ENCODE data around the gene SLCO3A1.

GRCh38 chr15:91929509-91929908 lies 76.0 kb downstream of the SLCO3A1 start:
- no peak for TF ChIP-seq CTCF (IDR thresholded peaks at IDR 0.05)
- TF ChIP-seq TEAD1 (CRISPR knock-in tag; IDR thresholded peaks at IDR 0.05) = no peak
- no peak for TF ChIP-seq STAT6 (CRISPR knock-in tag; conservative IDR thresholded peaks at IDR 0.05; ENCODE audit: low read depth)
- TF ChIP-seq ETV6 (CRISPR knock-in tag; IDR thresholded peaks at IDR 0.05) = no peak
- no peak for TF ChIP-seq ATF1 (CRISPR knock-in tag; IDR thresholded peaks at IDR 0.05)
- no peak for TF ChIP-seq NR2C2 (CRISPR knock-in tag; IDR thresholded peaks at IDR 0.05)
- no peak for TF ChIP-seq JUN (CRISPR knock-in tag; IDR thresholded peaks at IDR 0.05)
- no peak for TF ChIP-seq ZNF671 (CRISPR knock-in tag; IDR thresholded peaks at IDR 0.05)
- TF ChIP-seq ZNF263 (CRISPR knock-in tag; IDR thresholded peaks at IDR 0.05; ENCODE audit: low read depth) = no peak
- no peak for TF ChIP-seq ZNF138 (CRISPR knock-in tag; conservative IDR thresholded peaks at IDR 0.05)
- no peak for TF ChIP-seq NFYB (CRISPR knock-in tag; conservative IDR thresholded peaks at IDR 0.05; ENCODE audit: low read depth)
- TF ChIP-seq NR3C1 (CRISPR knock-in tag; conservative IDR thresholded peaks at IDR 0.05; ENCODE audit: low read depth) = no peak
- TF ChIP-seq RELA (CRISPR knock-in tag; IDR thresholded peaks at IDR 0.05; ENCODE audit: borderline replicate concordance) = no peak
